ENCODE measurements around the gene AKAP1.

AKAP1 gene

GRCh38 chr17:57084802-57085447 is at the start of gene AKAP1:
TSS of gene AKAP1 (plus strand) at chr17:57085246. CDS start at chr17:57105465, 20,219 bp downstream.
- peak; percentile 97 for DNase-seq

- DNase-seq: no peak
Measured at GRCh38 chr17:57035971-57036481, 49.0 kb upstream of the AKAP1 start.

DNA sequence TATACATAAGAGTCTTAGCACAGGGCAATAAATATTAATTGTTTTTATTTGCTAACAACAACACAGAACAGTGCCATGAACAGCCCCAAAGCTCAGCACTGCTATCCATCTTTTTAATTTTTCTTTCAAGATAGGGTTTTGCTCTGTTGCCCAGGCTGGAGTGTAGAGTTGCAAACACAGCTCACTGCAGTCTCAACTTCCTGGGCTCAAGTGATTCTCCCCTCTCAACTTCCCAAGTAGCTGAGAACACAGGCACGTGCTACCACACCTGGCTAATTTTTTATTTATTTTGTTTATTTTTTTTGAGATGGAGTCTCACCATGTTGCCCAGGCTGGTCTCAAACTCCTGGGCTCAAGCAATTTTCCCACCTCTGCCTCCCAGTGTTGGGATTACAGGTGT is 47.6 kb upstream of the AKAP1 start:
- no peak for DNase-seq

DNA sequence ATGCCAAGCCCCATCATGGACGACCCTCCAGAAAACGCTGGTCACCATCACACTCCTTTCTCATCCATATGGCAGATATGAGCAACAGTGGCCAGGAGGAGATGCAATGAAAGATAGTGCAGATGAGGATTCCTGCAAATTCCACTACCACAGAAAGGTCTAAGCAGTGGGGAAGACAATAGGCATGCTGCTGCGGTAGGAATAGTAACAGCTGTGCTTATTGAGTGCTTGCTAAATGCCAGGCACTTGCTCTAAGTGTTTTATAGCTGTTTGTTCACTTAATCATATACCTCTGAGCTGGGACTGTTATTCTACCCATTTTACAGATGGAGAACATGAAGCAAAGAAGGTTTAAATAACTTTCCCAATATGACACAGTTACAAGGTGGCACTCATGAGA is 46.6 kb upstream of the AKAP1 start:
- no peak for DNase-seq

DNA sequence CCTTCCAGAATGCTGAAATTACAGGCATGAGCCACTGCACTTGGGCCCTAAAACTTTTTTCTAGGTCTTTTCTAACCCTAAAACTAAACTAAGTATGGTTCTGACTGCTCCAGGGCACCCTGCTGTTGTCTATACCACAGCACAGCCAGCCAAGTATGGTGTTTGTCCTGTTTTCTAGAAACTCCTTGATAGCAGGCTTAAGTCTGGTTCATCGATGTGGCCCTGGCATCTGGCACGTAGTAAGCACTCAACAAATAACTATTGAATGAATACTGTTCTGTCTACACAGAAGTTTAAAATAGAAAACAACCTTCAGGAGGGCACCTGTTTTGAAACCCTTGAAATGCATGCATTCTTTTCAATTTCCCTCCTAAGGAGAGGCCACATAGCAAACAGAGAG is 44.5 kb upstream of the AKAP1 start:
- DNase-seq: no peak

GRCh38 chr17:57043276-57043675 is 41.8 kb upstream of the AKAP1 start:
- DNase-seq: no peak

GRCh38 chr17:57044976-57045867 is 39.8 kb upstream of the AKAP1 start:
- DNase-seq: no peak

GRCh38 chr17:57045868-57046704 is 39.0 kb upstream of the AKAP1 start:
- DNase-seq: peak; percentile 83

GRCh38 chr17:57046749-57047148 is 38.3 kb upstream of the AKAP1 start:
- DNase-seq: no peak

- no peak for DNase-seq
Measured at GRCh38 chr17:57048096-57048495, 37.0 kb upstream of the AKAP1 start.

DNA sequence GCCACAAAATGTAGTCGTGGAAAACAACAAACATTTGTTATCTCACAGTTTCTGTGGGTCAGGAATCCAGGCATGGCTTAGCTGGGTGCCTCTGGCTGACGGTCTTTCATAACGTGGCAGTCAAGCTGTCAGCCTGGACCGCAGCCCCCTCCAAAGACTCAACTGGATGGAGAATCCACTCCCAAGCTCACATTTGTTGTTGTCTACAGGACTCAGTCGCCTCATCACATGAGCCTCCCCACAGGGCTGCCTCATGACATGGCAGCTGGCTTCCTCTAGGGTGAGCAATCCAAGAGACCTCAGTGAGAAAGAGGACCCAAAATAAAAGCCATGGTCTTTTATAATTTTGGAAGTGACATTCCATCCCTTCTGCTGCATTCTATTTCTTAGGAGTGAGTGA is 34.7 kb upstream of the AKAP1 start:
- DNase-seq: no peak

- no peak for DNase-seq
Measured at GRCh38 chr17:57051886-57052361, 33.1 kb upstream of the AKAP1 start.

GRCh38 chr17:57062865-57063264 is 22.2 kb upstream of the AKAP1 start:
- no peak for DNase-seq

DNA sequence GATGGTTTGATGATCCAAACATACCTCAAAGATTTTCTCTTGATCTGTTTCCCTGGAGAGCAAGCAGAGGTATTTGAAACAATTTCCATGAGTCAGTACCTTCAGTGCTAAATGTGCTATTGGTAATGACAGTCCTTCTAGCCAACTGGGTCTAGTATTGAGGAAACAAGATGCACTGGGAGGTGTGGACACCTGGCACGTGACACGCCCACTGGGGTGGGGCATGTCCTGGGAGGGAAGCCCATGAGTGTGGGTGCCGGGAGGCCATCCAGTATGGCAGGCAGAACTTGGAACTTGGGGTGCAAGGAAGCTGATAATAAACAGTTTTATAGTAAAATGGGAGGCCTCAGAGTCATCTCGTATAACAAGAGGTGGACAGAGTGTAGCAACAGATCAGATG is 17.9 kb upstream of the AKAP1 start:
- DNase-seq: no peak

DNA sequence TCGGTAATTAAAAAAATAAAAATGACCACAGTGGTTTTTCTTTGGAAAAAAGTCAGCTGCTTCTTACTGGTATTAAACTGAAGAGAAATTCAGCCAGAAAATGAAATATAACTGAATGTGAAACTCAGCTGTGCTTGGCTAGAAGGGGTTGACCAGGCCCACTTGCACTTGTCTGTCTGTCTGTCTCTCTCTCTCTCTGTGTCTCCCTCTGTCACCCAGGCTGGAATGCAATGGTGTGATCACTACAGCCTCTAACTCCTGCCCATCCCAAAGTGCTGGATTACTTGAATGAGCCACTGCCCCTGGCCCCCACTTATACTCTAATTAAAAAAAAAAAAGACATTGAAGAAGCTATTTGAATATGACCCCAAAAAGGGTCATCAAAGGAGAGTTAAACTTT is 17.3 kb upstream of the AKAP1 start:
- no peak for DNase-seq

DNA sequence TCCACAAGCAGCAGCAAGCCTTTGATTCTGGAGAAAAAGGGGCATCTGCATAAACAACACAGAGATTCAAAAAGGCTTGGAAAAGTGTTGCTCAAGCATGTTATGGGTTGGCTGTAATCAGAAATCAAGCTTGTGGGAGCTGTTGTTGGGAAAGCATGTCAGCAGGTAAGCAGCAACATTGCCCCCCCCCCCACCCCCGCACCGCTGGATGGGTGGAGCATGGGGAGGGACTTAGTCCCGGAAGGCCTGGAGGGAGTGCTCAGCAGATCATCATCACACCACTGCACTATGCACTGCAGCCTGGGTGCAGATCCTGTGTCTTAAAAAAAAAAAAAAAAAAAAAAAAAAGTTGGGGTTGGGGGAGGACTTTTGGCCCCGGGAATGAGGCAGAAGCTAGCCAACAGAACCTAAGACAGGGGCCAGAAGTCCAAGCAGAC is 16.8 kb upstream of the AKAP1 start:
- DNase-seq: no peak

DNA sequence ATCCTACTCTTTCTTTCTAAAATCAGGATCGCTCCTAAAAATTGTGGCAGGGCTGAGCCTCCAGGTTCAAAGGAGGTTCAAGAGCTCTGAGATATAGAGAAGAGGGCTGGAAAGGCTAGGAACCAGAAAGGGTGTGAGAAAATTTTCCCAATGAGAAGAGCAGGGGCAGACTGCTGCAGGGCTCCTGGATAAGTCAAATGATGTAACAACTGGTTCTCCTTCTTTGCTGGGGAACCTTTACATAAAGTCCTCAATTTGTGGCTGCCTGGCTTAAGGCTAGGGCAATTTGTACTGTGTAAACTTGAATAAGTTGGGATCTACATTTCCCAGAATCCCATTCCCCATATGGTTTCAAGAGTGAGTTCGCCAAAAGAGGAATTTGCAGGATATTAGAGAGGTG is 16.3 kb upstream of the AKAP1 start:
- no peak for DNase-seq

DNA sequence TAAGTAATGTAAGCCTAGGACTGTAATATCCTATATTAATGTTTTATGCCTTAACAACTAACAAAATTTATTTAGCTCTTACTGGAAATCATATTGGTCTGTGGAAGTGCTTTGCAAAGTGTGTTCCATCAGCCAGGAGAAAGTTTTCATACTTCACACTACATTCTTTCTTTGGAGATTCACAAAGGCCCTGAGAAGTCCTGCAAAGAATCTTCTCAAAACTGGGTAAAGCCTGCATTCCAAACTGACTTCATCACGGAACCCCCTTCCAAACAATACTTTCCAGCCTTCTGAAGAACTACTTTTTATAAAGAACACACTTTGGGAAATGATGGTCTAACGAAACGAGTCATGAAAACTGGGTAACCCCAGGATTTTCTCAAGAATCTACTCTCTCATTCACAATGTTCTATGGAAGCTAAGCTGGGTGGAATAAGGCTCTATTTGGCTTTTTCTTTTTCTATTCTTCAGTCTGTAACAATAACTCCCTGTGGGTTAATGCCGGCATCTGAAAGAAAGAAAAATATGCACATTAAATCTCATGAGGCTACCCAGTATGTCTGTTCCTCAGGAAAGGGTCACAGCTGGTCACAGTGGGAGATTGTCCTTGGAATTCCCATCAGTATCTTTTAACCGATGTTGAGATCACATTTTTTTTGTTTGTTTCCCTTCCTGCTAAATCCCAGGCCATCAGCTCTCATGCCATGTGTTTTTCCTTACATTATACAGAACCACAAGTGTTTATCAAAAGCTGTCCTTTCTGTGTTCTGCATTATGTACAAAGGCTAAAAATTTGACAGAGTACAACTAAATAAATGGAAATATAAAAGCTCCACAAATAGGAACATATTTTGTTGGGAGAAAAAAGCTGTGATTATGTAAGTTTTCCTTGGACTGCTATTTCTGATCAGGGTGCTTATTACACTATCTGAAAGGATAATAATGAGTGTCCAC is 12.8 kb upstream of the AKAP1 start:
- DNase-seq: no peak

DNA sequence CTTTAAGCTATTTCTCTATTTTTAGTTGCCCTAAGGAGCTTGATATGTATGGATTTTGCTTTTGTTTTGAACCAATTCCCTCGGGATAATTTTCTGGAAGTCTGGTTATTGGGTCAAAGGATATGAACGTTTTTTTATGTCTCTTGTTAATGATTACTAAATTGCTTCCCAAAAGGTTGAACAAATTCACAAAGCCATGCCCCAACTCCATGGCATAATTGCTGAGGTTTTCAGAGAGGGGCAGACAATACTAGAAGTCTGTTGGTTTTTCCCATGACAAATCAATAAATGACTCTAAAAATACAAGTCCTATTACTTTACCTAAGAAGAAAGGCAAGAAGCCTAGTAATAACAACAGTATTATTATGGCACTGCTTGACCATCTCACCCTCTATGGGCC is 11.4 kb upstream of the AKAP1 start:
- DNase-seq: no peak

- no peak for DNase-seq
Measured at GRCh38 chr17:57075193-57075592, 9.9 kb upstream of the AKAP1 start.

DNA sequence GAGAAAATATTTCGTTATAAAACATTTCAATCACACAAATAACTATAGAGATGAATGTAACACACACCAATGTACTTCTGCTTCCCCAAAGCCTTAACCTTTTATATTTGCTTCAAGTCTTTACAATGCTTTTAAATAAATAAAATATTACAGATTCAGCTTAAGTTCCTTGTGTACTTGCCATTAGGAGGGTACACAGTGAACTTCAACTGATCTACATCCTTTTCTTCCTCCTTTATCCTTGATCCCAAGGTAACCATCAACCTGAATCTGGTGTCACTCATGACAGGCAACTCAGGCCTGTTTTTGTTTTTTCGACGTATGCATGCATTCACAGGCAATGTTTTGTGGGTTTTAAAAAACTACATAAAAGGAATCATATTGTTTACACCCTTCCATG is 9.3 kb upstream of the AKAP1 start:
- no peak for DNase-seq

GRCh38 chr17:57077000-57077399 is 8.0 kb upstream of the AKAP1 start:
- DNase-seq: no peak

Data from retina (tissue), 1 donor.